OCI-LY3 (cell line): Measurements from ENCODE around the gene LGALS3BP.

Source experiments
- CTCF ChIP-seq: fragments of 200-600, 300-600 bp; sonication (generic); IDR thresholded peaks from 2 replicates; pipeline ENCODE4 v1.5.1; 2014; ENCODE audit warnings: antibody characterized with exemption, low read length, low read depth
- EZH2phosphoT487 ChIP-seq: fragments of 200-600 bp; shearing (Covaris generic); IDR thresholded peaks from 2 replicates; pipeline ENCODE4 v1.6.1; 2018; ENCODE audit warnings: antibody characterized with exemption, mixed run types, low read depth

GRCh38 chr17:78946631-78947030 is 33.1 kb downstream of the LGALS3BP start:
- TF ChIP-seq CTCF (no peak), EZH2phosphoT487 (no peak)
